ENCODE data around the gene LRRC30. TPM values are rescaled to one million over a fixed set of nuclear protein-coding genes. Genes with fewer than 3 reads are reported as not detected.
"Not testable (repeated sequence)": the region's sequence is repeated elsewhere in the genome, so short reads cannot be mapped to it uniquely, and the experiment has no call there.

Gene LRRC30
- total and polyA plus RNA-seq, 7 experiments from 2014 or later = not detected

DNA sequence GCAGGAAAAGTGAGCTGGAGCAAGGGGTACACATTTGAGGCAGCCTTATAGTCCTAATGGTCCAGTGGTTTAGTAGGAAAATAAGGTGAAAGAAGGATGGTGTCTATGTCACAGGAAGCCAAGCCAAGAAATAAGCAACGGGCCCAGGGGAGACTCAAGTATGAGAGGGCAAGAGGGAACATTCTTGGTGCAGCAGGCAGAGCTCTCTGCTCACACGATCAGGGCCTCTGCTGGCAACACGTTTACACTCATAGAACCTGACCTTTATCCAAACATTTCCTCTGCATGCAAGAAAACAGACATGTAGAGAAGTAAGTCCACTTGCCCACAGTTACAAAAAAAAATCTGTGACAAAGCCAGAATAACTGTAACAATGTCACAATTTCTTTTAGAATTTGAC is 32.6 kb upstream of the LRRC30 start:
- Histone ChIP-seq H3K27me3 (ENCODE audit: control insufficient read depth in 2 of 2, insufficient read depth in 2 of 2, low read length in 2 of 2) (no peaks in the 10 kb centered on the region), H3K9me3 (ENCODE audit: control insufficient read depth in 2 of 3, low read length in 3 of 3) (no peaks in the 10 kb centered on the region), H3K27ac (ENCODE audit: low read depth, low read length) (no peak overlapping the region), H3K36me3 (ENCODE audit: control insufficient read depth in 2 of 3, insufficient read depth in 3 of 3, low read length in 3 of 3) (no peaks in the 10 kb centered on the region), H3K4me3 (ENCODE audit: low read length) (no peak overlapping the region), H3K4me1 (ENCODE audit: control insufficient read depth in 2 of 2, insufficient read depth in 2 of 2, low read length in 2 of 2) (no peaks in the 10 kb centered on the region)
- Mint-ChIP-seq H3K36me3 (no peaks in the 10 kb centered on the region), H3K4me3 (no peak overlapping the region), H3K27me3 (no peaks in the 10 kb centered on the region), H3K27ac (no peak overlapping the region), H3K4me1 (no peaks in the 10 kb centered on the region), H3K9me3 (peaks cover 0 to 7% (median 0%) of the 10 kb centered on the region in 11 donors)
- ATAC-seq (no peak), DNase-seq (no peak)
- ChIA-PET POLR2A (no interaction called here), CTCF (no interaction called here)
- intact Hi-C loops (cut with micrococcal nuclease) = no loop called here

DNA sequence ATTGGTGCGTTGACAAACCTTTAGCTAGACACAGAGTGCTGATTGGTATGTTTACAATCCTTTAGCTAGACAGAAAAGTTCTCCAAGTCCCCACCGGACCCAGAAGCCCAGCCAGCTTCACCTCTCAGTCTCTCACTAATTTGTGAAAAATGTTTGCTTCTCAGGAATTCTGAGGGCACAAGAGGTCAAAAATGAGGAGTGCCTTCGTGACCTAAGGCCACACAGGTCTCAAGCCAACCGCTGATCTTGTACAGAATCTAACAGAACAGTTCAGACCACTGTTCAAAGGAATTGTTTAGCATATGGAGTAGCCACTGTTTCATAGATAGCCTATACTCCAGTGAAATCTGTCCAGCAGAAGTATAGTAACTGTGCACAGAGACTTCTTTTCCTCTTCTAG is 29.8 kb upstream of the LRRC30 start:
- ATAC-seq (no peak), DNase-seq (no peak)
- Mint-ChIP-seq H3K4me1 (no peaks in the 10 kb centered on the region), H3K4me3 (no peak overlapping the region), H3K9me3 (peaks cover 0 to 4% (median 0%) of the 10 kb centered on the region in 11 donors), H3K27ac (no peak overlapping the region), H3K27me3 (no peaks in the 10 kb centered on the region), H3K36me3 (no peaks in the 10 kb centered on the region)
- Histone ChIP-seq H3K27ac (ENCODE audit: low read depth, low read length) (no peak overlapping the region), H3K27me3 (ENCODE audit: control insufficient read depth in 2 of 2, insufficient read depth in 2 of 2, low read length in 2 of 2) (no peaks in the 10 kb centered on the region), H3K9me3 (ENCODE audit: control insufficient read depth in 2 of 3, low read length in 3 of 3) (no peaks in the 10 kb centered on the region), H3K4me1 (ENCODE audit: control insufficient read depth in 2 of 2, insufficient read depth in 2 of 2, low read length in 2 of 2) (no peaks in the 10 kb centered on the region), H3K36me3 (ENCODE audit: control insufficient read depth in 2 of 3, insufficient read depth in 3 of 3, low read length in 3 of 3) (no peaks in the 10 kb centered on the region), H3K4me3 (ENCODE audit: low read length) (no peak overlapping the region)
- CTCF ChIA-PET = no interaction called here
- intact Hi-C loops (cut with micrococcal nuclease) = no loop called here
- POLR2A ChIA-PET = no interaction called here

DNA sequence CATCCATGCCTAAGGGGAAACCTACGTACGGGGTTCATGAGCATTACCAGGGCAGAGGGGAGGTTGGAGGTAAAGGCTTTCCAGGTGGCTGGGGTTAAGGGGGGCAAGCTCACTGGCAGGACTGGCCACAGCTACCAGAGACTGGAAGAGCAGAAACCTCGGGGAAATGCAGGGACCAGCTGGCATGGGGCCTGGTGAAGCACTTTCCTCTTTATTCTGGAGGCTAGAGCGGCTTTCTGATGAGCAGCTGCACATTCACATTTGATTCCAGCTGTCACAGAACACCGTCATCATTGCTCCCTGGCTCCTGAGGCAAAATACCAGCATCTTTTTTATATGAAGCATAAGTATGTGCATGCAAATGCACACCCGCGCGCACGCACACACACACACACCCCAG is 28.7 kb upstream of the LRRC30 start:
- ChIA-PET POLR2A (no interaction called here), CTCF (no interaction called here)
- Mint-ChIP-seq H3K27me3 (no peaks in the 10 kb centered on the region), H3K36me3 (no peaks in the 10 kb centered on the region), H3K27ac (no peak overlapping the region), H3K4me3 (no peak overlapping the region), H3K9me3 (peaks cover 0 to 2% (median 0%) of the 10 kb centered on the region in 11 donors), H3K4me1 (no peaks in the 10 kb centered on the region)
- H3K27me3 ChIP-seq (ENCODE audit: control insufficient read depth in 2 of 2, insufficient read depth in 2 of 2, low read length in 2 of 2) = no peaks in the 10 kb centered on the region
- no peak overlapping the region for H3K27ac ChIP-seq (ENCODE audit: low read depth, low read length)
- ATAC-seq (no peak), DNase-seq (no peak)
- no peak overlapping the region for H3K4me3 ChIP-seq (ENCODE audit: low read length)
- H3K36me3 ChIP-seq (ENCODE audit: control insufficient read depth in 2 of 3, insufficient read depth in 3 of 3, low read length in 3 of 3) = no peaks in the 10 kb centered on the region
- H3K9me3 ChIP-seq (ENCODE audit: control insufficient read depth in 2 of 3, low read length in 3 of 3) = no peaks in the 10 kb centered on the region
- no peaks in the 10 kb centered on the region for H3K4me1 ChIP-seq (ENCODE audit: control insufficient read depth in 2 of 2, insufficient read depth in 2 of 2, low read length in 2 of 2)
- intact Hi-C loops (cut with micrococcal nuclease) = no loop called here

DNA sequence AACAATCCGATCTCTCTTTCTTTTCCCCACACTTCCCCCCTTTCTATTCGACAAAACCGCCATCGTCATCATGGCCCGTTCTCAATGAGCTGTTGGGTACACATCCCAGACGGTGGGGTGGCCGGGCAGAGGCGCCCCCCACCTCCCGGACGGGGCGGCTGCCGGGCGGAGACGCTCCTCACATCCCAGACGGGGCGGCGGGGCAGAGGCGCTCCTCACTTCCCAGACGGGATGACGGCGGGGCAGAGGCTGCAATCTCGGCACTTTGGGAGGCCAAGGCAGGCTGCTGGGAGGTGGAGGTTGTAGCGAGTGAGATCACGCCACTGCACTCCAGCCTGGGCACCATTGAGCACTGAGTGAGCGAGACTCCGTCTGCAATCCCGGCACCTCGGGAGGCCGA is 27.3 kb upstream of the LRRC30 start:
- H3K27me3 Mint-ChIP-seq; H3K27ac ChIP-seq (ENCODE audit: low read depth, low read length); H3K4me1 ChIP-seq (ENCODE audit: control insufficient read depth in 2 of 2, insufficient read depth in 2 of 2, low read length in 2 of 2); intact Hi-C loops (cut with micrococcal nuclease); H3K36me3 ChIP-seq (ENCODE audit: control insufficient read depth in 2 of 3, insufficient read depth in 3 of 3, low read length in 3 of 3); H3K27ac Mint-ChIP-seq; H3K9me3 Mint-ChIP-seq; ATAC-seq; H3K36me3 Mint-ChIP-seq; H3K4me1 Mint-ChIP-seq; DNase-seq; H3K4me3 Mint-ChIP-seq; H3K27me3 ChIP-seq (ENCODE audit: control insufficient read depth in 2 of 2, insufficient read depth in 2 of 2, low read length in 2 of 2); POLR2A ChIA-PET; H3K9me3 ChIP-seq (ENCODE audit: control insufficient read depth in 2 of 3, low read length in 3 of 3); CTCF ChIA-PET; H3K4me3 ChIP-seq (ENCODE audit: low read length): not testable (repeated sequence)

DNA sequence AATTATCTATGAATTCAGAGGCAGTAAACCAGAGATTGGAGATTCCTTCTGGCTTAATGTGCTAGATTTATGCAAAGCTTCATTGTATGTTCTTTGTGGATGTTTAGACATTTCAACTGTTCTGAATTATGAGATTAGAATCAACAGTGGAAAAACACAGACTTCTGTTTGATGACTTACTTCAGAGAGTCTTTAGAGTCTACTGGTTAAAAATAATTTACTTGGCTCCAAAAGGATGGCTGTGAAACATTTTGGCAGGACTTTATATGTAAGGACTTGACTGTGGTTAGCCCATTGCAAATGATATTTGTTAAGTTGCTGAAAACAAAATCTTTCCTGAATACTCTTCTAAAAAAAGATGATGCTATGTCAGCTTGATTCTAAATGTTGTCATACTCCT is 25.5 kb upstream of the LRRC30 start:
- intact Hi-C loops (cut with micrococcal nuclease) = no loop called here
- H3K9me3 ChIP-seq (ENCODE audit: control insufficient read depth in 2 of 3, low read length in 3 of 3) = no peaks in the 10 kb centered on the region
- no peak overlapping the region for H3K4me3 ChIP-seq (ENCODE audit: low read length)
- Mint-ChIP-seq H3K9me3 (peaks cover 0 to 2% (median 0%) of the 10 kb centered on the region in 11 donors), H3K27ac (no peak overlapping the region), H3K4me3 (no peak overlapping the region), H3K4me1 (no peaks in the 10 kb centered on the region), H3K27me3 (no peaks in the 10 kb centered on the region), H3K36me3 (no peaks in the 10 kb centered on the region)
- DNase-seq = no peak
- no peaks in the 10 kb centered on the region for H3K36me3 ChIP-seq (ENCODE audit: control insufficient read depth in 2 of 3, insufficient read depth in 3 of 3, low read length in 3 of 3)
- H3K4me1 ChIP-seq (ENCODE audit: control insufficient read depth in 2 of 2, insufficient read depth in 2 of 2, low read length in 2 of 2) = no peaks in the 10 kb centered on the region
- no peak for ATAC-seq
- ChIA-PET CTCF (no interaction called here), POLR2A (no interaction called here)
- H3K27ac ChIP-seq (ENCODE audit: low read depth, low read length) = no peak overlapping the region
- H3K27me3 ChIP-seq (ENCODE audit: control insufficient read depth in 2 of 2, insufficient read depth in 2 of 2, low read length in 2 of 2) = no peaks in the 10 kb centered on the region

DNA sequence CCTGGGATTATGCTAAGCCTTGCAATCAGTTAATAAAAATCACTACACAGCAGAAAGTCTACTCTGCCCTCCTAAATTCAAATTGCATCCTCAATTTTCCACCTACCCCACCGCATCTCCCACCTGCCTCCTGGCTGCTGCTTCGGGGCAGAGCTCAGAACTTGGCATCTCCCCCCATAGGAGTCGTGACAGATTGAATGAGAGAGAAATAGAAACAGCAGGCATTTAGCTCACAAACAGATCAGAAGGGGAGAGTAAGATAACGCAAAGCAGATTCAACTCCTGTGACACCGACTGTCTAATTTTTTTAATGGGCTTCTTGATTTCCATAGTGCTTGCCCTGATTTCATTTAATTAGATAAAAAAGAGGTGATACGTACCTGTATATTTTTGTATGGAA is 24.7 kb upstream of the LRRC30 start:
- Histone ChIP-seq H3K27me3 (ENCODE audit: control insufficient read depth in 2 of 2, insufficient read depth in 2 of 2, low read length in 2 of 2) (no peaks in the 10 kb centered on the region), H3K4me3 (ENCODE audit: low read length) (no peak overlapping the region), H3K9me3 (ENCODE audit: control insufficient read depth in 2 of 3, low read length in 3 of 3) (no peaks in the 10 kb centered on the region), H3K27ac (ENCODE audit: low read depth, low read length) (no peak overlapping the region), H3K36me3 (ENCODE audit: control insufficient read depth in 2 of 3, insufficient read depth in 3 of 3, low read length in 3 of 3) (no peaks in the 10 kb centered on the region), H3K4me1 (ENCODE audit: control insufficient read depth in 2 of 2, insufficient read depth in 2 of 2, low read length in 2 of 2) (no peaks in the 10 kb centered on the region)
- no peak for ATAC-seq
- no peak for DNase-seq
- Mint-ChIP-seq H3K9me3 (peaks cover 0 to 3% (median 0%) of the 10 kb centered on the region in 11 donors), H3K27me3 (no peaks in the 10 kb centered on the region), H3K36me3 (no peaks in the 10 kb centered on the region), H3K4me3 (no peak overlapping the region), H3K27ac (no peak overlapping the region), H3K4me1 (no peaks in the 10 kb centered on the region)
- CTCF ChIA-PET = no interaction called here
- POLR2A ChIA-PET = no interaction called here
- intact Hi-C loops (cut with micrococcal nuclease) = no loop called here

DNA sequence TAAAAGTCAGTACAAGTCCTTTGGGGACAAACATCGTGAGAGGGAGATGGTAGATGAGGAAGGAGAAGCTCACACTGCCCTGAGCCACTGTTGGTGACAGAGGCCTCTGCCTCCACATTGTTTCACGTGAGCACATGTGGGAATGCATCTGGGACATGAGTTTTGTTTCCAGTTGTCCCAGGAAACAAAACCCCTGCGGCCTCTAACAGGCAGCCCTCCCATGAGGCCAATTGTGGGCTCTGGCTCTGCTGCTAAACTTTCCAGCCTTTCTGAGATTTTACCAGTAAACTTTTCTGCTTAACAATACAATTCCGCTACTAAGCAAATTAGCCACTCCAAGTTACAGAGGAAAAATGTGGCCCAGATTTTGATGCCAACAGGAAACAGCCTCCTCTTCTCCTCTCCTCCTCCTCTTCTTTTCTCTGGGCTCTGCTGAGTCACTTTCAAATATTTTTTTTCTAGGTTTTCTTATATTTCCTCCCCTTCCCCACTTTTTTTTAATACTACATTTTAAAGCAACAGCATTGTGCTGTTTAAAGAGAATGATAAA is 23.4 kb upstream of the LRRC30 start:
- H3K27me3 ChIP-seq (ENCODE audit: control insufficient read depth in 2 of 2, insufficient read depth in 2 of 2, low read length in 2 of 2) = no peaks in the 10 kb centered on the region
- no peaks in the 10 kb centered on the region for H3K9me3 ChIP-seq (ENCODE audit: control insufficient read depth in 2 of 3, low read length in 3 of 3)
- no peak overlapping the region for H3K27ac ChIP-seq (ENCODE audit: low read depth, low read length)
- Mint-ChIP-seq H3K27me3 (no peaks in the 10 kb centered on the region), H3K4me1 (no peaks in the 10 kb centered on the region), H3K9me3 (peaks cover 0 to 6% (median 0%) of the 10 kb centered on the region in 11 donors), H3K27ac (no peak overlapping the region), H3K4me3 (no peak overlapping the region), H3K36me3 (no peaks in the 10 kb centered on the region)
- ATAC-seq (no peak), DNase-seq (no peak)
- H3K36me3 ChIP-seq (ENCODE audit: control insufficient read depth in 2 of 3, insufficient read depth in 3 of 3, low read length in 3 of 3) = no peaks in the 10 kb centered on the region
- intact Hi-C loops (cut with micrococcal nuclease) = no loop called here
- no peaks in the 10 kb centered on the region for H3K4me1 ChIP-seq (ENCODE audit: control insufficient read depth in 2 of 2, insufficient read depth in 2 of 2, low read length in 2 of 2)
- ChIA-PET CTCF (no interaction called here), POLR2A (no interaction called here)
- no peak overlapping the region for H3K4me3 ChIP-seq (ENCODE audit: low read length)

Measured in naive thymus-derived CD4-positive, alpha-beta T cell (primary cell).